ENCODE data around the gene GLB1L3.

GLB1L3 gene

DNA sequence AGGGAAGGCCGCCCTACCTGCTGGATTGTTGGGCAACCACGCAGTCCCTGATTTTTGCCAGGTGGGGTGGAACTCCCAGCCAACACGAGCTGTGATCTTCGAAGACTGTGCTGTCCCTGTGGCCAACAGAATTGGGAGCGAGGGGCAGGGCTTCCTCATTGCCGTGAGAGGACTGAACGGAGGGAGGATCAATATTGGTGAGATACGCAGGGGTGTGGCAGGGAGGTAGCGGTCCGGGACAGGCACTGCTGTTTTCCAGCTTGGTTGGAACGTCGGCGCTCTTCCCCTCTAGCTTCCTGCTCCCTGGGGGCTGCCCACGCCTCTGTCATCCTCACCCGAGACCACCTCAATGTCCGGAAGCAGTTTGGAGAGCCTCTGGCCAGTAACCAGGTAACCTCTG lies 15.2 kb upstream of the GLB1L3 start:
- no peak overlapping the region for H3K4me3 Mint-ChIP-seq
- no peak overlapping the region for H3K27ac Mint-ChIP-seq
- peaks cover 4% of the 10 kb centered on the region for H3K4me1 Mint-ChIP-seq (ENCODE audit: low read depth)
- no peaks in the 10 kb centered on the region for H3K27me3 Mint-ChIP-seq
- no peaks in the 10 kb centered on the region for H3K9me3 Mint-ChIP-seq (ENCODE audit: low read depth)
- no peaks in the 10 kb centered on the region for H3K36me3 Mint-ChIP-seq

DNA sequence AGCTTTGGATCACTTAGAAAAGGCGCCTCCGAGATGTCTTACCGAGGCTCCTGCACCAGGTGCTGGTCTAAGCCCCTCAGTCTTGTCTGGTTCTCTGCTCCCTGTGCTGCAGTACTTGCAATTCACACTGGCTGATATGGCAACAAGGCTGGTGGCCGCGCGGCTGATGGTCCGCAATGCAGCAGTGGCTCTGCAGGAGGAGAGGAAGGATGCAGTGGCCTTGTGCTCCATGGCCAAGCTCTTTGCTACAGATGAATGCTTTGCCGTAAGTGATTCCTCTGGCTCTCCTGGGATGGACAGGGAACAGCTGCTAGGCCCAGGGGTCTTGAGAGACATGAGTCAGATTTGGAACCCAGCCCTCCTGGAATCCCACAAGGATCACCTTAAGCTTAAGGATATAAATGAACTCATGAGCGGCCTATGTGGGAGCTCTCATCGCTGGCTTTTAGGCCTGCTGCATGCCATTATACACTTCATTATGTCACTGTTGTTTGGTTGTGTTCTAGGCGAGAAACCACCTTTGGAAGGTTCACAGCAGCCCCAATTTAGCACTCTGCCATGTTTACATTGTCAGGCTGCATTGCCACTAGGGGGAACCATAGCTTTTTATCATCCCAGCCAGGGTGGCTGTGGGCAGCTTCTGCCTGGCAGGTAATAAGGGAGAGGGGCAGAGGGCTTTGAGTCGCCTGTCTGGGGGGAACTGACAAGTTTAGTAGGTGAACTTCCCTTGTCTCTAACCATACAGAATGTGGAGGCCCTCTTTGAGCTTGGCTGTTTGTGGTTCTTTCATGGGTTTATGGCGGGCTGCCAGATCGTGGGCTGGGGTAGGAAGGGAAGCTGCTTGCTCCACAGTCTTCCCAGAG lies 14.3 kb upstream of the GLB1L3 start:
- H3K4me1 Mint-ChIP-seq (ENCODE audit: low read depth) = peaks cover 2% of the 10 kb centered on the region
- no peak overlapping the region for H3K4me3 Mint-ChIP-seq
- no peaks in the 10 kb centered on the region for H3K36me3 Mint-ChIP-seq

DNA sequence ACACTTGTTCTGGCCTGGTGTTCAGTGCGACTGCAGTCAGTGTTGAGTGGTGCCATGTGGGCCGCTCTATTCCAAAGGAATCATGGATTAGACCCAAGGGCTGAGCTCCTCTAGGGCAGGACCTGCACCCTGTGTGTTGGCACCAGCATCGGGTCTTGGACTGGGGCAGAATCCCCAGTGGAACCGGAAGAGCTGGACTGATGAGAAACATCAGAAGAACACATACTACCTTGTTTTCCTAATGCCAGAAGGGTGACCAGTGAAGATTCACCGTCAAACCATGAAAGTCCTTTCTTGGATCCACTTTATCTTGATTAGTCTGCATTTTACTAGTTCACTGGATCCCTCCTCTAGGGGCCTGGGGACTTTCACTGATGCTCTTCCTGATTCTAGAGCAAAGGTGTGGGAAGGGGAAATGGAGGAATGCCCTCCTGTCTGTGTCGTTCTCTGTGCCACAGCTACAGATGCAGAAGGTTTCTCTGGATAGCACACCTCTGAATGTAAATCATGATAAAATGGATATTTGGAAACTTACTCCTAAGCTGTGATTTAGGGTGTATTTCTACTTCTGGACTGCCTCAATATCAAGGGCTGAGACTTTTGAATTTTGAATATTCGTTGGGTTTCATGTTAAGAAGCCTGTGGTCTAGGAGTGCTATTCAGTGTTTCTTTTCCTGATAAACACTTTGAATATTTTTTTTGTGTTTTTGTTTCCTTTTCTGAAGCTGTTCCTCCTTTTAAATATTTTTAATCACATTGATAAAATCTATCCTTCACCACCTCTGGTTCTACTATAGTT lies 11.0 kb upstream of the GLB1L3 start:
- no peaks in the 10 kb centered on the region for H3K27me3 Mint-ChIP-seq
- H3K27ac Mint-ChIP-seq = peak overlapping the region; percentile 68

More for the DNA sequence above, 14.3 kb upstream of the GLB1L3 start:
- H3K27me3 Mint-ChIP-seq = no peaks in the 10 kb centered on the region
- H3K27ac Mint-ChIP-seq = no peak overlapping the region
- no peaks in the 10 kb centered on the region for H3K9me3 Mint-ChIP-seq (ENCODE audit: low read depth)

DNA sequence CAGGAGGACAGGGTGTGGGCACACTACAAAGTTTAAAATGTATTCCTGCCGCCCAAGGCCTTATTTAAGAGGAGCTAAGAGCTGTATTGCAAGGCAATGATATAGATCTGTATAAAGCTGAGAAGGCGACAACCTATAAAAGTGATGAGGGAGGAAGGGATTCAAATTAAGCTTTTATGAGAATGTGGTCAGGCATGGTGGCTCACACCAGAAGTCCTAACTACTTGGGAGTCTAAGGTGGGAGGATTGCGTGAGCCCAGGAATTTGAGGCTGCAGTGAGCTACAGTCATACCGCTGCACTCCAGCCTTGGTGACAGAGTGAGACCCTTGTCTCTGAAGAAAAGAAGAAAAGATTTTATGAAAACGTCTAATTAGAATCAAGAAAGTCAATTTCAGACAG lies 9.7 kb upstream of the GLB1L3 start:
- Mint-ChIP-seq H3K27me3 (no peaks in the 10 kb centered on the region), H3K4me1 (ENCODE audit: low read depth) (peaks cover 14% of the 10 kb centered on the region), H3K9me3 (ENCODE audit: low read depth) (no peaks in the 10 kb centered on the region), H3K36me3 (no peaks in the 10 kb centered on the region), H3K4me3 (no peak overlapping the region), H3K27ac (peak overlapping the region; percentile 29)

More for the DNA sequence above, 11.0 kb upstream of the GLB1L3 start:
- Mint-ChIP-seq H3K36me3 (no peaks in the 10 kb centered on the region), H3K4me3 (no peak overlapping the region), H3K9me3 (ENCODE audit: low read depth) (no peaks in the 10 kb centered on the region), H3K4me1 (ENCODE audit: low read depth) (peaks cover 1% of the 10 kb centered on the region)

DNA sequence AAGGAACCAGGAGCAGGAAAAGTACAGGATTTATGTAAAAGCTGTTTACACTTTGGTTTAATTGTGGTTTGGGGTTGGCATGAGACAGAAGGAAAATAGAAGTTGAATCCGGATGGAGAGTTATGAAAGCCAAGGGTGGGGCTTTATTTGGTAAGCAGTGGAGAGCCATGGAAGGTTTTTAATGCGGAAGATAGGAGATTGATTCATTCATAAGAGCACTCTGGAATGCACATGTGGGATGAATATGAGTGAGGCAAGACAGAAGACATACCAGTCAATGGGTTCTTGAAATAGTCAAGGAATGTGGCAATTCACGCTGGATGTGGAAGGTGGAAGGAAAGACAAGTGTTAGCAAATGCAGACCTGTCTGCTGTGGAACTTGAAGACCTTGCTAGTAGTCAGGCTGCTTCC lies 9.3 kb upstream of the GLB1L3 start:
- peaks cover 16% of the 10 kb centered on the region for H3K4me1 Mint-ChIP-seq (ENCODE audit: low read depth)
- no peaks in the 10 kb centered on the region for H3K9me3 Mint-ChIP-seq (ENCODE audit: low read depth)
- H3K27me3 Mint-ChIP-seq = no peaks in the 10 kb centered on the region
- no peak overlapping the region for H3K27ac Mint-ChIP-seq
- no peak overlapping the region for H3K4me3 Mint-ChIP-seq
- H3K36me3 Mint-ChIP-seq = no peaks in the 10 kb centered on the region

DNA sequence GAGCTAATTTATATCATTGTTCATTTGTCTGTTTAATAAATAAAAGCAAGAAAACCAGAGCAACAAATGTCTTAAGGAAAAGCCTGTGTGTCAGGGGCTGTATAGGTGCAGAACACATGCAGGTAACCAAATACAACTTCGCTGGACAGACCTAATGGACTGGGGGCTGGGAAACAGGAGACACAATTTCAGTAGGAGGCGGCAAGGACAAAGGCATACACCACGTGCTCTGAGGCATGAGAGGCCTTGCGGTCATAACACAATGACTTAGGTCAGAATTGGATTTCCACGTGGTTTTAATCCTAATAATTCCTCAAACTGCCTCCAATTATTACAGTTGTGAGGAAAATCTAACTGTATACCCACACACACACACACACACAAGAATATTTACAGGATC lies 8.7 kb upstream of the GLB1L3 start:
- Mint-ChIP-seq H3K4me1 (ENCODE audit: low read depth) (peaks cover 19% of the 10 kb centered on the region), H3K27ac (no peak overlapping the region), H3K9me3 (ENCODE audit: low read depth) (no peaks in the 10 kb centered on the region), H3K27me3 (no peaks in the 10 kb centered on the region), H3K4me3 (no peak overlapping the region), H3K36me3 (peaks cover 2% of the 10 kb centered on the region)

DNA sequence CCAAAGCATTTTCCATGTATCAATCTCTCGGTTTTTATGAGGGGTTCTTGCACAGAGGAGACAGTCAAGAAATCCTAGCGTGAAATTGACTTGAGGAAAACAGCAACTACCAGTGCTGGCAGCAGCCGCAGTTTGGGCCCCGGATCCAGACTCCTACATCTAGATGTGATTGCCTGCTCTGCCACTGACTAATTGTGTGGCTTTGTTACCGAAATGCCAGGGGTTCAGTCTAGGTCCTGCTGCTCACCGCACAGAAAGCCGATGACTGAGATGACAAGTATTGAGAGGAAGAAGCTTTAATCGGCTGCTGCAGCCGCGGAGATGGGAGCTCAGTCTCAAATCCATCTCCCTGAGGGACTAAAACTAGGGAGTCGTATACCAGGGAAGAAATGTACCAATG lies 8.2 kb upstream of the GLB1L3 start:
- Mint-ChIP-seq H3K9me3 (ENCODE audit: low read depth) (no peaks in the 10 kb centered on the region), H3K27ac (no peak overlapping the region), H3K4me3 (no peak overlapping the region), H3K36me3 (peaks cover 4% of the 10 kb centered on the region), H3K27me3 (no peaks in the 10 kb centered on the region), H3K4me1 (ENCODE audit: low read depth) (peaks cover 24% of the 10 kb centered on the region)

DNA sequence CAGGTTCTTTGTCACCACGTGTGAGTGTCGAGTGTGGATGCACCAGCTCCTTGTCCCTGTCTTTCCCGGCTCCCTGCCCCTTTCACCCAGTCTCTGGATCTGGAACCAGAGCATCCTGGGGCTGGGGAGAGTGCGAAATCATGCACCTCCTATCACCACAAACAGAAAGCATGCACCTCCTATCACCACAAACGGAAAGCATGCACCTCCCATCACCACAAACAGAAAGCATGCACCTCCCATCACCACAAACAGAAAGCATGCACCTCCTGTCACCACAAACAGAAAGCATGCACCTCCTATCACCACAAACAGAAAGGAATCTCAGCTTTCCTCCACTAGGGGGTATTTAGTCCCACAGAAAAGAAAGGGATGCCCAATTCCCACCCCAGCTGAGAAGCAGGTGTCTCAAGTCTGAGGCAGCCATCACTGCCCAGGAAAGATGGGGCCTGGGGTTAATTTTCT lies 5.9 kb upstream of the GLB1L3 start:
- Mint-ChIP-seq H3K4me3 (peak overlapping the region; percentile 34), H3K27ac (peak overlapping the region; percentile 41), H3K27me3 (no peaks in the 10 kb centered on the region), H3K4me1 (ENCODE audit: low read depth) (peaks cover 47% of the 10 kb centered on the region), H3K9me3 (ENCODE audit: low read depth) (no peaks in the 10 kb centered on the region), H3K36me3 (peaks cover 4% of the 10 kb centered on the region)

DNA sequence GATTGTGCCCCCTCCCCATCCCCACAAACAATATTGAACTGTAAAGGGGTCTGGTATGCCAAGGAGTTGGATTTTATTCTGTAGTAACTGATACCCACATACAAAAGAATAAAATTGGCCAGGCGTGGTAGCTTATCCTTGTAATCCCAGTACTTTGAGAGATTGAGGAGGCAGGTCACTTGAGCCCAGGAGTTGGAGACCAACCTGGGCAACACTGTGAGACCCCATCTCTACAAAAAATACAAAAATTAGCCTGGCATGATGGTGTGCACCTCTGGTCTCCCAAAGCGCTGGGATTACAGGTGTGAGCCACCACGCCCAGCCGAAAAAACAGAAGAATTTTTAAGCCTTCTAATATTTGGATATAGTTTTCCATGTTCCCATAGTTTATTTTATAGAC lies 4.2 kb upstream of the GLB1L3 start:
- H3K4me3 Mint-ChIP-seq = no peak overlapping the region

DNA sequence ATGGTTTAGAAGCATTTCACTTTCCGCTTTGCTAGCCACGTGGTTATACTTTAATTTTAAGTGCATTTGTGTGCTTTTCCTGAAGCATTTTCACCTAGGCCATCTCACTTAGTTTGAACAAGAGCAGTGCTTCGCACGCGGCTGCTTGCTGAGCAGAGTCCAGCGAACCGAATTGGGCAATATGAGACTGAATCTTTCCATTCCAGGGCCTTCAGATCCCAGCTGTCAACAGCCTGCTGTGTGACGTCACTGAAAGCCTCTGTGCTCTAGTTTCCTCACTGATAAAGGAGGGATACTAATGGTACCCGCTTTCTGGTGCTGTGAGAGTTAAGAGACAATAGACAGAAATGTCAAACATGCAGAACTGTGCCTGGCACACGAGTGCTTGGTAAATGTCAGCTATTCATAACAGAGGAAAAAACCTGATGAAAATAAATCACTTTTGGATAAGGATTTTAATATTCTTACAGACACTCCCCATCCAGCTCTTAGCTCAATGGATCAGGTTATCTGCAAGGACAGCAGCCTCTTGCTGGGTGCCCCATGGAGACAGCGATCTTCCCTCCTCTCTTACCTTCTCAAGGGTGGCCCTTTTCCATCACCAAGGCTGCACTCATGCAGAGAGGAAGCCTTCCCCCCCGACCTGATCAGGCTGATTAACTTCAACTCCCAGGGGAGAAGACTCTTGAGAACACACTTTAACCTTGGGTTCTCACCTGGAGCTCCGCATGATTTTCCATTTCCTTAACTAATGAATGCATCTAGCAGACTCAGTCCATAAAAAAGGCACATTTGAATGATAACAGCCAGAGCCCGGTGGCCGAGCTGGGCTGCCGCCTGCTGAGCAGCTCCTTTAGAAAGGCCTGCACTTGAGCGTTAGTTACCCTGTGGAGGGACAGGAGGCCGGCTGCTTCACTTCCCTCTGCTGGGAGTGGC lies 3.5 kb upstream of the GLB1L3 start:
- peaks cover 2% of the 10 kb centered on the region for H3K27me3 Mint-ChIP-seq
- peaks cover 55% of the 10 kb centered on the region for H3K4me1 Mint-ChIP-seq (ENCODE audit: low read depth)
- no peaks in the 10 kb centered on the region for H3K9me3 Mint-ChIP-seq (ENCODE audit: low read depth)
- peak overlapping the region; percentile 25 for H3K4me3 Mint-ChIP-seq
- no peak overlapping the region for H3K27ac Mint-ChIP-seq
- peaks cover 6% of the 10 kb centered on the region for H3K36me3 Mint-ChIP-seq

More for the DNA sequence above, 4.2 kb upstream of the GLB1L3 start:
- Mint-ChIP-seq H3K4me1 (ENCODE audit: low read depth) (peaks cover 52% of the 10 kb centered on the region), H3K9me3 (ENCODE audit: low read depth) (no peaks in the 10 kb centered on the region), H3K36me3 (peaks cover 4% of the 10 kb centered on the region), H3K27me3 (no peaks in the 10 kb centered on the region), H3K27ac (no peak overlapping the region)

DNA sequence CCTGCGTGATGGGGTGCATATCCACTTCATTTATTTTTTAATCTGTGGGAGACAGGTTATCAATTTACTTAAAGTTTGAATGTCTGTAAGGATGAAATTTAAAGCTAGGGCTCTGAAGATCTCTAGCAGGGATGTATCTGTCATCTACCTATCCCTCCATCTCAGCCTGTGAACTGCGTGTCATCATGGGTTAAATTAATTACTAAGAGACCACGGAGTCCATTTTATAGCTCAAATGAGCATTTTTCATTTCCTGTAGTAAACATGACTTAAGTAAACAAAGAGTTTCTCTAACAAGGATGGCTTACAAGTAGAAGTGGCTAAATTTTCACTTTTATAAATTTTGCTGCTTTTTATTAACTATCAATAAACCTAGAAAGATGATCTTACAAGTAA lies 2.9 kb upstream of the GLB1L3 start:
- Mint-ChIP-seq H3K4me1 (ENCODE audit: low read depth) (peaks cover 55% of the 10 kb centered on the region), H3K9me3 (ENCODE audit: low read depth) (no peaks in the 10 kb centered on the region), H3K27me3 (peaks cover 2% of the 10 kb centered on the region), H3K4me3 (peak overlapping the region; percentile 25), H3K36me3 (peaks cover 6% of the 10 kb centered on the region), H3K27ac (no peak overlapping the region)

DNA sequence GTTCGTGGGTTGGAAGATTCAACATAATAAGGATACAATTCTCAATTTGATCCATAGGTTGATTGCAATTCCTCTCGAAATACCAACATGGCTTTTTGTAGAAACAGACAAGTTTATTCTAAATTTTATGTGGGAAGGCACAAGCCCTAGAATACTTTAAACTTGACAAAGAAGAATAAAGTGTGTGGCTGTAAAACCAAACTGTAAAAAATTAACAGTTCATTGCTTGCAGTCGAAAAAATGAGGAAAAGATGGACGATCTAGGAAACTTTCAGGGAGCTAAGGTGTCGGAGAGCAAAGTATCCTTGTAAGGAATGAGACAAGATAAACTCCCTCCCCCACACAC lies 1.0 kb upstream of the GLB1L3 start:
- Mint-ChIP-seq H3K9me3 (ENCODE audit: low read depth) (no peaks in the 10 kb centered on the region), H3K4me3 (peak overlapping the region; percentile 94), H3K27ac (peak overlapping the region; percentile 91), H3K27me3 (peaks cover 2% of the 10 kb centered on the region), H3K36me3 (peaks cover 6% of the 10 kb centered on the region), H3K4me1 (ENCODE audit: low read depth) (peaks cover 53% of the 10 kb centered on the region)

DNA sequence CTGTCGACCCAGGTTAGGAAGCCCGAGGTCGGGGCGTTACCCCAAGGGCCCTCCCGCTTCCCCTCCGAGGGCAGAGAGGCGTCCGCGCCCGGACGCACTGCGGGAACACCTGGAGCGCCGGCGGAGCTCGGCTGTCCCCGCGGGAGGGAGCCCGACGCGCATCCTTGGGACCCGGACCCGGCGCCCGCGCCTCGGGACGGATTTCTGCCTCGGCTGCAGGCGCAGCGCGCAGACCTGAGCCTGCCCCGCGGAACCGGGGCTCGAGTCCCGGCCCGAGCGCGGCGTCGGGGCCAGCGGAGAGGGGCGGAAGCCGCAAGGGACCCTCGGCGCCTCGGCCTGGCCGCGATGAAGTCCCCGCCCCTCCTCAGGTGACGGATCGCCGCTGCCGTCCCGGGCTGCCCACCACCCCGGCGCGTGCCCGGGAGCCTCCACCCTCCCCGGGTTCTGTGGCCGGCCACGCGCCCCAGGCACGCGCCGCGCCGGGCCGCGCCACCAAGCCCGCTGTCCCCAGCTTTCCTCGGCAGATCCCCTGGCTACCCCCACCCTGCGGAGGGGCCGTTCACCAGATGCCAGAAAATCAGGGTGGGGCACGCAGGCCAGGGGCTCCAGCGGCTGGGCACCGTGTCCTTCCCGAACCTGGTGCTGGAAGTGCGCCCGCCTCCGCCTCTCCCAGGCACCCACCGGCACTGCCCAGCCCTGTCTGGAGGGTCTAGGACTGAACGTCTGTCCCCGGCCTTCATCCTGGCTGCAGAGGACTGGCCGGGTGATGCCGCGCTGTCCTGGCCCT lies 410 bp downstream of the GLB1L3 start:
- Mint-ChIP-seq H3K27ac (peak overlapping the region; percentile 91), H3K9me3 (ENCODE audit: low read depth) (no peaks in the 10 kb centered on the region), H3K4me1 (ENCODE audit: low read depth) (peaks cover 39% of the 10 kb centered on the region), H3K36me3 (peaks cover 6% of the 10 kb centered on the region), H3K4me3 (peak overlapping the region; percentile 94), H3K27me3 (peaks cover 2% of the 10 kb centered on the region)
